K562 (cell line): ENCODE measurements around the gene POLR2M. TPM values are rescaled to one million over a fixed set of nuclear protein-coding genes. Genes with fewer than 3 reads are reported as not detected.
A peak's percentile ranks its signal among the peaks of the same experiment; 100 is the strongest.

Experiments
- BACH1 ChIP-seq: fragments of 200-800 bp; sonication (Bioruptor generic); IDR thresholded peaks from 2 replicates; pipeline ENCODE4 v1.6.1; 2016; ENCODE audit warnings: missing genetic modification characterization, missing compliant biosample characterization
- CBX1 ChIP-seq: sonication (generic); IDR thresholded peaks from 2 replicates; pipeline ENCODE4 v1.6.1; 2016; ENCODE audit warnings: antibody characterized with exemption, low read depth, mild to moderate bottlenecking
- CBX8 ChIP-seq: fragments of 200-600 bp; sonication (generic); IDR thresholded peaks from 2 replicates; pipeline ENCODE4 v1.6.1; 2012; ENCODE audit warnings: borderline replicate concordance, mixed run types, low read depth, mild to moderate bottlenecking, moderate library complexity, mixed read lengths, low read length, control low read depth, inconsistent platforms; ENCODE audit not compliant: poor library complexity, severe bottlenecking; ENCODE audit errors: extremely low read depth
- CEBPG ChIP-seq, 3 experiments: fragments of 200-800 bp in 1 of 3; sonication (Bioruptor generic) in 1 of 3; sonication (generic) in 1 of 3; formaldehyde crosslinking in 1 of 3; IDR thresholded peaks in 2 of 3; conservative IDR thresholded peaks in 1 of 3; 2 replicates each; pipeline versions ENCODE4 v1.6.1 to v1.8.0; 2016 to 2022; ENCODE audit warnings: missing compliant biosample characterization in 2 of 3, missing genetic modification characterization in 2 of 3, mild to moderate bottlenecking in 1 of 3, missing genetic modification reagents in 1 of 3
- CREB3L1 ChIP-seq: fragments of 450-650 bp; IDR thresholded peaks from 2 replicates; pipeline ENCODE4 v1.6.1; 2014; ENCODE audit warnings: low read depth, mild to moderate bottlenecking, moderate library complexity, borderline replicate concordance
- CSDE1 ChIP-seq, 2 experiments: fragments of 450-650 bp; IDR thresholded peaks; 2 replicates each; pipeline ENCODE4 v1.6.1; 2016; ENCODE audit warnings: mild to moderate bottlenecking in 1 of 2
- DMBX1 ChIP-seq: fragments of 250-450 bp; sonication (Bioruptor Pico); IDR thresholded peaks from 2 replicates; pipeline ENCODE4 v1.8.0; 2022; ENCODE audit warnings: inconsistent platforms, mild to moderate bottlenecking, moderate library complexity, borderline replicate concordance
- FOXK2 ChIP-seq, 2 experiments: fragments of 450-650 bp; IDR thresholded peaks in 1 of 2; conservative IDR thresholded peaks in 1 of 2; 2 replicates each; pipeline ENCODE4 v1.6.1; 2016; ENCODE audit warnings: low read depth in 2 of 2, mild to moderate bottlenecking in 1 of 2
- GABPA ChIP-seq: fragments of 200-800 bp; sonication (Bioruptor generic); conservative IDR thresholded peaks from 2 replicates; pipeline ENCODE4 v1.6.1; 2016; ENCODE audit warnings: low read depth, missing genetic modification characterization, missing compliant biosample characterization
- HEY1 ChIP-seq: fragments of 250-450 bp; sonication (Bioruptor Pico); IDR thresholded peaks from 2 replicates; pipeline ENCODE4 v1.5.0; 2020; ENCODE audit warnings: mild to moderate bottlenecking, moderate library complexity, borderline replicate concordance
- HMGXB4 ChIP-seq: sonication (generic); formaldehyde crosslinking; IDR thresholded peaks from 2 replicates; pipeline ENCODE4 v1.8.1; 2023; ENCODE audit warnings: mild to moderate bottlenecking, missing genetic modification reagents
- MED1 ChIP-seq: sonication (generic); formaldehyde crosslinking; IDR thresholded peaks from 2 replicates; pipeline ENCODE4 v1.8.1; 2023; ENCODE audit warnings: missing genetic modification reagents, borderline replicate concordance
- NFE2 ChIP-seq: IDR thresholded peaks from 2 replicates; pipeline ENCODE4 v1.6.1; 2014; ENCODE audit warnings: antibody characterized with exemption, low read depth
- NRF1 ChIP-seq, 2 experiments: fragments of 450-650 bp; IDR thresholded peaks in 1 of 2; conservative IDR thresholded peaks in 1 of 2; 2 replicates each; pipeline ENCODE4 v1.6.1; 2014; ENCODE audit warnings: mild to moderate bottlenecking in 2 of 2
- PTBP1 ChIP-seq: fragments of 200-400 bp; formaldehyde crosslinking; IDR thresholded peaks from 2 replicates; pipeline ENCODE4 v1.6.1; 2017; ENCODE audit warnings: low read depth, low read length
- SRSF7 ChIP-seq: fragments of 200-400 bp; formaldehyde crosslinking; optimal IDR thresholded peaks from 2 replicates; pipeline ENCODE3; 2017; ENCODE audit warnings: mild to moderate bottlenecking, low read depth, low read length
- STAG1 ChIP-seq: sonication (generic); formaldehyde crosslinking; IDR thresholded peaks from 2 replicates; pipeline ENCODE4 v1.5.0; 2020; ENCODE audit warnings: missing genetic modification reagents, borderline replicate concordance
- TCFL5 ChIP-seq: fragments of 250-450 bp; sonication (Bioruptor Pico); conservative IDR thresholded peaks from 2 replicates; pipeline ENCODE4 v1.6.1; 2021; ENCODE audit warnings: mild to moderate bottlenecking, moderate library complexity, matching md5 sums
- XRCC4 ChIP-seq: IDR thresholded peaks from one replicate; pipeline ENCODE4 v1.6.1; 2011; ENCODE audit not compliant: insufficient read depth, insufficient read length; ENCODE audit errors: extremely low read depth
- XRCC5 ChIP-seq: fragments of 200-400 bp; formaldehyde crosslinking; IDR thresholded peaks from 2 replicates; pipeline ENCODE4 v1.6.1; 2017; ENCODE audit warnings: low read depth, mild to moderate bottlenecking, low read length
- ZNF316 ChIP-seq: fragments of 450-650 bp; IDR thresholded peaks from 2 replicates; pipeline ENCODE4 v1.6.1; 2016
- ZNF507 ChIP-seq: conservative IDR thresholded peaks from 2 replicates; pipeline ENCODE4 v1.6.1; 2017; ENCODE audit warnings: missing genetic modification characterization, missing compliant biosample characterization
- polyA plus RNA-seq, 8 experiments: library from polyadenylated mRNA; depleted of rRNA in 4 of 8; stranded (reverse) in 5 of 8; unstranded in 3 of 8; fragments of >200 nt; fragmentation: Nextera tagmentation in 2 of 8; fragmentation: Illumina TruSeq in 1 of 8; extraction: Ambion mirVana in 2 of 8; extraction: Trizol in 1 of 8; gene quantifications; 2 replicates each; pipeline versions ENCODE4 v1.2.1 to v1.2.3, GENCODE V29; 2011 to 2014; ENCODE audit warnings: inconsistent platforms in 1 of 8, missing spikeins in 1 of 8
- total RNA-seq, 7 experiments: library from RNA; depleted of rRNA in 6 of 7; stranded (reverse); fragments of >200 nt in 6 of 7; fragmentation: Illumina TruSeq in 2 of 7; extraction: Trizol in 2 of 7; gene quantifications; 2 replicates each; pipeline versions ENCODE4 v1.2.1 to v1.2.3, GENCODE V29; 2011 to 2021; ENCODE audit warnings: low replicate concordance in 1 of 7

The POLR2M gene
- total and polyA plus RNA-seq, 9 of the 15 experiments (the other 6 are each of a cell fraction or from before 2014, with no cell fraction given): 9.2 to 1,050 (median 43.0) TPM

GRCh38 chr15:57706405-57707209 is at the start of gene POLR2M (continued):
- TF ChIP-seq TCFL5 (no peak), GABPA (tag) (peak; percentile 98), CBX1 (peak; percentile 80), BACH1 (tag) (peak; percentile 63; the same call in 1 of the 2 replicates), CSDE1 (IDR thresholded peaks at IDR 0.05) (0 out of 4 replicates have a peak, but pooled peaks of 1 of the 2 experiments have one; percentile 19), HEY1 (CRISPR knock-in tag) (no peak), HMGXB4 (CRISPR knock-in tag) (no peak), DMBX1 (peak; percentile 54; the same call in 1 of the 2 replicates), CEBPG (CRISPR knock-in tag; IDR thresholded peaks at IDR 0.05) (peak; percentile 49; the same call in 1 of the 2 replicates), CEBPG (tag; conservative IDR thresholded peaks at IDR 0.05 in 1 of 2, IDR thresholded peaks at IDR 0.05 in 1 of 2) (peak in 1 of 2 experiments; percentile 85; a peak in 2 of 4 replicates), MED1 (CRISPR knock-in tag) (no peak), XRCC5 (0 out of 2 replicates have a peak, but pooled peaks have one; percentile 70), NFE2 (no peak; the same call in 1 of the 2 replicates), CREB3L1 (no peak), SRSF7 (no peak), ZNF507 (tag) (no peak), PTBP1 (no peak), STAG1 (CRISPR knock-in tag) (no peak), NRF1 (conservative IDR thresholded peaks at IDR 0.05 in 1 of 2, IDR thresholded peaks at IDR 0.05 in 1 of 2) (peak; percentile 27 to 44; a peak in 2 of 4 replicates), CBX8 (no peak), ZNF316 (no peak), FOXK2 (conservative IDR thresholded peaks at IDR 0.05 in 1 of 2, IDR thresholded peaks at IDR 0.05 in 1 of 2; ENCODE audit: low read depth in 2 of 2) (peak; percentile 86), XRCC4 (no peak)
